Smooth muscle cell (in vitro differentiated cells): ENCODE measurements around the gene SLC47A2. TPM values are rescaled to one million over a fixed set of nuclear protein-coding genes. Genes with fewer than 3 reads are reported as not detected.

Source experiments
- DNase-seq: peaks from one replicate; lab custom pipeline; 2025; ENCODE audit not compliant: unreplicated experiment; lab: John Stamatoyannopoulos, UW
- H2AFZ ChIP-seq: fragments of 200-600 bp; sonication (generic); 2 replicates; pipeline ENCODE4 v1.6.0; 2016; ENCODE audit warnings: antibody characterized with exemption, low read depth, mild to moderate bottlenecking
- H3F3A ChIP-seq: fragments of 200-600 bp; sonication (generic); 2 replicates; pipeline ENCODE4 v1.6.0; 2017; ENCODE audit warnings: antibody characterized with exemption, low read depth
- H3K27ac ChIP-seq: fragments of 200-600 bp; sonication (generic); 2 replicates; pipeline ENCODE4 v1.5.1; 2016; ENCODE audit warnings: low read depth, mild to moderate bottlenecking
- H3K27me3 ChIP-seq: fragments of 200-600 bp; sonication (generic); 2 replicates; pipeline ENCODE4 v1.6.1; 2016; ENCODE audit warnings: low read depth, mild to moderate bottlenecking
- H3K36me3 ChIP-seq: fragments of 200-600 bp; sonication (generic); 2 replicates; pipeline ENCODE4 v1.5.1; 2016; ENCODE audit warnings: low read depth
- H3K4me1 ChIP-seq: fragments of 200-600 bp; sonication (generic); 2 replicates; pipeline ENCODE4 v1.5.1; 2016; ENCODE audit warnings: low read depth
- H3K4me2 ChIP-seq: fragments of 200-600 bp; sonication (generic); 2 replicates; pipeline ENCODE4 v1.6.0; 2016; ENCODE audit warnings: mild to moderate bottlenecking
- H3K4me3 ChIP-seq: fragments of 200-600 bp; sonication (generic); 2 replicates; pipeline ENCODE4 v1.5.1; 2016; ENCODE audit warnings: mild to moderate bottlenecking
- H3K79me2 ChIP-seq: fragments of 200-600 bp; sonication (generic); 2 replicates; pipeline ENCODE4 v1.6.0; 2016; ENCODE audit warnings: low read depth, mild to moderate bottlenecking
- H3K9ac ChIP-seq: fragments of 200-600 bp; sonication (generic); 2 replicates; pipeline ENCODE4 v1.6.0; 2016; ENCODE audit warnings: low read depth
- H3K9me3 ChIP-seq: fragments of 200-600 bp; sonication (generic); replicated peaks from 2 replicates; pipeline ENCODE4 v1.5.1; 2016; ENCODE audit warnings: low read depth
- H4K20me1 ChIP-seq: fragments of 200-600 bp; sonication (generic); 2 replicates; pipeline ENCODE4 v1.6.0; 2016; ENCODE audit warnings: low read depth
- CTCF ChIP-seq: fragments of 200-600 bp; sonication (generic); IDR thresholded peaks from 2 replicates; pipeline ENCODE4 v1.5.1; 2017; ENCODE audit warnings: borderline replicate concordance, mild to moderate bottlenecking, antibody characterized with exemption; ENCODE audit not compliant: insufficient read depth, poor library complexity, severe bottlenecking
- WGBS: methylation state at CpG from one replicate; pipeline ENCODE4 v1.1.7; 2016; ENCODE audit warnings: low lambda C conversion rate; 5-methylcytosine and 5-hydroxymethylcytosine counted together
- polyA plus RNA-seq: library from polyadenylated mRNA; unstranded; fragments of >200 nt; fragmentation: Nextera tagmentation; extraction: Ambion mirVana; gene quantifications from 2 replicates; pipeline ENCODE4 v1.2.1, GENCODE V29; 2016
- total RNA-seq: library from RNA; depleted of rRNA; stranded (reverse); fragments of >200 nt; gene quantifications from 2 replicates; pipeline ENCODE4 v1.2.3, GENCODE V29; 2014

The SLC47A2 gene
- total and polyA plus RNA-seq, 2 experiments from 2014 or later: not detected

- WGBS: 96% methylated on average over 46 of the region's 55 CpGs
- no peaks in the 10 kb centered on the region for H3K27me3 ChIP-seq
- no peak overlapping the region for H2AFZ ChIP-seq
- no peaks in the 10 kb centered on the region for H3F3A ChIP-seq
- TF ChIP-seq CTCF: no peak
- H3K79me2 ChIP-seq: no peaks in the 10 kb centered on the region
- H3K9me3 ChIP-seq: no peaks in the 10 kb centered on the region
- H3K4me2 ChIP-seq: no peak overlapping the region
- no peak overlapping the region for H3K4me3 ChIP-seq
- no peak overlapping the region for H3K27ac ChIP-seq
- H3K9ac ChIP-seq: no peak overlapping the region
- H3K4me1 ChIP-seq: no peaks in the 10 kb centered on the region
- H3K36me3 ChIP-seq: no peaks in the 10 kb centered on the region
- DNase-seq: no peak
- H4K20me1 ChIP-seq: no peaks in the 10 kb centered on the region
Observed at GRCh38 chr17:19724501-19725420, 8.4 kb upstream of the SLC47A2 start.

GRCh38 chr17:19723964-19724363, 7.6 kb upstream of the SLC47A2 start:
- Histone ChIP-seq H3F3A (no peaks in the 10 kb centered on the region), H3K36me3 (no peaks in the 10 kb centered on the region), H3K4me2 (no peak overlapping the region), H3K79me2 (no peaks in the 10 kb centered on the region), H3K4me1 (no peaks in the 10 kb centered on the region), H2AFZ (no peak overlapping the region), H3K9me3 (no peaks in the 10 kb centered on the region), H3K4me3 (no peak overlapping the region), H3K27ac (no peak overlapping the region), H3K27me3 (no peaks in the 10 kb centered on the region), H4K20me1 (no peaks in the 10 kb centered on the region), H3K9ac (no peak overlapping the region)
- no peak for DNase-seq
- WGBS: 89% methylated on average over 1 of the region's 1 CpG
- no peak for TF ChIP-seq CTCF

- Histone ChIP-seq H3K27ac (no peak overlapping the region), H4K20me1 (no peaks in the 10 kb centered on the region), H3K9ac (no peak overlapping the region), H2AFZ (no peak overlapping the region), H3K36me3 (no peaks in the 10 kb centered on the region), H3K9me3 (no peaks in the 10 kb centered on the region), H3F3A (no peaks in the 10 kb centered on the region), H3K27me3 (no peaks in the 10 kb centered on the region), H3K4me3 (no peak overlapping the region), H3K79me2 (no peaks in the 10 kb centered on the region), H3K4me1 (peaks cover 5% of the 10 kb centered on the region), H3K4me2 (no peak overlapping the region)
- TF ChIP-seq CTCF: no peak
- DNase-seq: no peak
- 71% methylated on average over 9 of the region's 9 CpGs for WGBS
Observed at GRCh38 chr17:19720631-19721426, 4.4 kb upstream of the SLC47A2 start.
